NCI-H524 (cell line): Measurements from ENCODE around the gene POLR2L.

Experiments used
- DNase-seq, 2 experiments: peaks; one replicate each; lab custom pipeline; 2025; lab: John Stamatoyannopoulos, UW

Gene POLR2L

DNA sequence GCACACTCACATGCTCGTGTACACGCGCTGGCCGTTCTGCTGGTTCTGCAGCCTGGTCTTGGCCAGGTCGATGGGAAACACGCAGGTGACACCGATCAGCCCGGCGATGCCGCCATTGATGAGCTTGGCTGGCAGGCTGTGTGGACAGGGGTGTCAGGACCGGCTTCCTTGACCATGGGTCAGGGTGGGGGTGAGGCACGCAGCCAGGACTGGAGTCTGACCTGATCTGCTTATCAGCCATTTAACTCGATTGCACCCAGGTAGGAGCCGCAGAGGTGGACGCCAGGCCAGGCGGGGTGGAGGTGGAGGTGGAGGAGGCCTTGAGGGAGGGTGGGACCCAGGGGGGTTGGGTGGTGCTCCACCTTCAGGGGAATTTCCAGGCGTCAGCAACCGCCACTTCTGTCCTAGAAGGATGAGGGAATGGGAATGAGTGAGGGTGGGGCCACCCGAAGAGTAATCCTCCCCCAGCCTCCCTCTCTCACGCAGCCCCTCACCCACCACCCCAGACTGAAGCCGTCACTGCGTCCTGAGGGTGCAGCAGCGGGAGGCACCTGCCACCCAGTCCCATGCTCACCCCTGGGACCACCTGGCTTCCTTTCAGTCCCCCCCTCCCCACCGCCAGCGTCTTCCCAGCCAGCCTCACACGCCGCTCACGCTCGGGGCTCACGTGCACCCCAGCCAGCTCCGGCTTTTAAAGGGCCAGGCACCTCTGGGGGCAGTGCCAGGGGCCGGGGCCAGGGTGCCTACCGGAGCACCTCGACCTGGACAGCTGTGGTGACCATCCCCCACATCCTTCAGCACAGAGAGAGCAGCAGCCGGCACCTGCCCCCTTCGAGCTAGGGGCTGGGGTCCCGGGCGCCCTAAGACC, 47.3 kb downstream of the POLR2L start:
- DNase-seq, result peak in 1 of 2 experiments; percentile 70

DNA sequence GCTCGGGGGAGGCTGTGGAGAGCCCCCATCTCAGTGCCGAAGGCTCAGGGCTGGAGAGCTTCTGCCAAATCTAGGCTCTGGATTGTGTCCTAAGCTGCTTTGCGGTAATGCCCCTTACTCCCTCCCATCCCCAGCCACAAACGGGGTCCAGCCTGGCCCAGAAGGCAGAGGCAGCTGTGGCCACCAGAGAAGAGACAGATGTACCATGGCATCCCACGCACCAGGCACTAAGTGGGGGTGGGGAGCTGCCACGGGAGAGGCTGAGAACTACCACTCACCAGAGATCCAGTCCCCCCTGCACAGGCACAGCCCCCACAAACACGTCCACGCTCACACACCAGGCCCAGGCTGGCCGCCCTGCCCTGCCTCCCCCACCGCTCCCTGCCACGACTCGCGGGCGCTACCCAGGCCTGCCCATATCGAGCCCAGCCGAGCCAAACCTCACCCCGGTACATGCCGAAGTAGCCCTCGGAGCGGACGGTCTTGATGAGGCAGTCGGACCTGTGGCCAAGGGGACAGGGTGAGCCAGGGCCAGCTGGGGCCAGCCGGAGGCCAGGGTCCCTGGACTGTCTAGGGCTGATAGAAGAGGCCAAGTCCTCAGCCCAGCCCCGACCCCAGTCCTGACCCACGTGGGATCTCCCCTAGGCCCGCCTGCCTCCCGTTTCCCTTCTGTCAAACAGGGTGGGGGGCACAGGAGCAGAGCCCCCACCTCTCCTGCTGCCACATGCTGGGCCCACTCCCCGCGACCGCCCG, 48.1 kb downstream of the POLR2L start:
- peak in 1 of 2 experiments; percentile 88 for DNase-seq

DNA sequence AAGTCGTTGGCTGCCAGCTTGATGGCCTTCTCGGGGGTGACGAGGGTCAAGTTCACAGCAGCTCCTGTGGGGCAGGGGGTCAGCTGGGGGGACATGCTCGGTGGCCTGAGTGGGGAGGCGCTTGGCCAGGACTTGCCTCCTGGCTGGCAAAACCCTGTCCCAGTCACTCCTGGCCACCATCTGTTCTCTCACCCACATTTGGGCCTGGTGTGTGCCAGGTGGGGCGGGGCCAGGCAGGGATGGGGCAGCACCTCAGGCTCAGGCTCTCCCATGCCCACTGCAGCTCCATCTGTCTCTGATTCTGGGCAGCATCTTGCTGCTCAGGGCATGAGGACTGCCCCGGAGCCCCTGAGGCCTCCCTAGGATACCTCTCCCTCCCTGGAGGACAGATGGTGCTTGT, 48.8 kb downstream of the POLR2L start:
- DNase-seq, result peak; percentile 68 to 90

DNA sequence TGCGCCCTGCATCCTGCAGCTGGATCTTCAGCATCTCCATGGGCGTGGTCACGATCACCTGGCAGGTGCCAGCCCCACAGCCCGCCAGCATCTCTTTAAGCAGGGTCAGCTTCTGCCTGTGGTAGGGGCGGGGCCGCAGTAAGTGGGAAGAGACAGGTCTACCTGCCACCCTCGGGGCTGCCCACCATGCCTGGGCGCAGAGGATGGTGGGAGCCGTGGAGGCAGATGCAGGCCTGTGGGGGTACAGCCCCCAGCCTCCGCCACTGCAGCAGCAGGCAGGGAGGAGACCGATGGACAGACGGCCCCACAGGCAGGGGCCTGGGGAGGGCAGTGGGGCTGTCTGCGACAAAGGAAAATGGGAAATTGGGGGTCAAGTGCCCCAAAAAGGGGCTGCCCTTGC, 49.5 kb downstream of the POLR2L start:
- no peak for DNase-seq

DNA sequence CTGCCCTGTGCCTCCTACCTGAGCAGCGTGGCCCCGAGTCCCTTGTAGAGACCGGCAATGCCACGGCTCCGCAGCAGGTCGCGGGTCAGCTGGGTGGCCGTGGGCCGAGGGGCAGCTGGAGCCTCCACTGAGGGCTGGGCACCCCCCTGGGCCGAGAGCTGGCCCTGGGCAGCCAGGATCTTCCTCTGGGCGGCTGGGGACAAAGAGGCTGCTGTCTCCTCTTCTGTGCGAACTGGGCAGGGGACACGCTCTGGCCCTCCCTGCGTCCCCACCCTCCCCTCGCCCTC, 49.9 kb downstream of the POLR2L start:
- no peak for DNase-seq

DNA sequence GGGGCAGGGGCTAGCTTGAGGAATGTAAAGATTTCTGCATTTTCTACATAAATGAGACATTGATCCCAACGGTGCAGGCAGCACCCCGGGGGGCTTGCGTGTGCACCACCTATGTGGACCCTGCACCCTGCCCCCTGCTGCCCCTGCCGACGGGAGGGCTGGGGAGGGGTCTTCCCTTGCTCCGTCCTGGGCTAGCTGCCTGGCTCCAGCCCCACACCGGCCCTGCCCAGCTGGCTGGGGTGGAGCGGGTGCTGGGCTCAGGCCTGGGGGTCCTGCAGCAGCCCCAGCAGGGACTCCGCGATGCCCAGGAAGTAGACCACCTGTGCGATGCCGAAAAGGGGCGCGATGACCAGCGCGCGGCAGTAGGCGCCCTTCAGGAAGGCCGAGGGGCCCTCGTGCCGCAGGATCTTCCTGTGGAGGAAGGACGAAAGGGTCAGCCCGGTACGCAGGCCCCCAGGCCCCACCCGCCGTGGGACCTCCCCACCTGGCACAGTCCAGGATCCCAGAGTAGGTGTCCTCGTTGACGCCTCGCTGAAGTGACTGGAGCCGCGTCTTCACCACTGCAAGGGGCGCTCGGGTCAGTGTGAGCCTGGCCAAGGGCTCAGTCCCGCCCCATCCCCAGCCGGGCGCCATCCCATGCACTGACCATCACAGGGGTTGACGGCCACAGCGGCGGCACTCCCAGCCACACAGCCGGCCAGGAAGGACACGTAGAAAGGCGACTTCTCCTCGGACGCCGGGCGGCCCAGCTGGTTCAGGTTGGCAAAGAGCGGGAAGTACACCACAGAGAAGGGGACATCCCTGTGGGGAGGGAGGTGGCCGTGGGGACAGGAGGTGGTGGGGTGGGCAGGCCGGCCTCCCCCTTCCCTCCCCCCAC, 50.4 kb downstream of the POLR2L start:
- no peak for DNase-seq

DNA sequence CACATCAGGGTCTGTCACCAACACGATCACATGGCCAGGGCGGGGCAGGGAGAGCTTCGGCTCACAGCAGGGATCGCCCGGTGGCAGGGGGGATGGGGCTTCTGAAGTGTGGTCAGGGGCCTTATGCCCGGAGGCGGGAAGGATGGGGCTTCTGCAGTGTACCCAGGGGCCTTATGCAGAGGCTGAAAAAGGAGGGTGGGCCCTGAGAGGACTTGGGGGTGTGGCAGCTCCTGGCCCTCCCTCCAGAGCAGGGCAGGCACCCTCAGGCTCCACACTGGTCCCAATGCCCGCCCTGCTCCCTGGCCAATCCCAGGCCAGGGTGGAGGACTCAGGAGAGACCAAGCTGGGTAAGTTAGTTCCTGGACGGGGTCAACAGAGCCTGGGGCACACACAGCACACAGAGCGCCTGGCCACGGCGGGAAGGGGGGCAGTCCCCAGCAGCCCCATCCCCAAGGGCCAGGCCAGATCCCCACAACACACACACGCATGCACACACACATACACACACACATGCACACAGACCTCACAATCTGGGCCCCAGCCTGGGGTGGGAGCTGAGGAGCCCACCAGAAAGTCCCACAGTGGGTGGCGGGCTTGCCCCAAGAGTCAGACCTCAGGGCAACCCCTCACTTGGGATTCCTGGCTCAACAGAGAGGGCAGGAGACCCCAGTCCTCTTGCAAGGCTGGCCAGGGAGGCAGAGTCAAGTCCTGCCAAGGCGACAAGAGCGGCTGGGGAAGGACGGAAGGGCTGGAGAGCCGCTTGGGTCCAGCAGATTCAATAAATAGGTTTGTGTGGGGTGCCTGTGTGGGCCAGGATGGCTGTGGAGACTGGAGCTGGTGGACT, 51.4 kb downstream of the POLR2L start:
- DNase-seq, result no peak

DNA sequence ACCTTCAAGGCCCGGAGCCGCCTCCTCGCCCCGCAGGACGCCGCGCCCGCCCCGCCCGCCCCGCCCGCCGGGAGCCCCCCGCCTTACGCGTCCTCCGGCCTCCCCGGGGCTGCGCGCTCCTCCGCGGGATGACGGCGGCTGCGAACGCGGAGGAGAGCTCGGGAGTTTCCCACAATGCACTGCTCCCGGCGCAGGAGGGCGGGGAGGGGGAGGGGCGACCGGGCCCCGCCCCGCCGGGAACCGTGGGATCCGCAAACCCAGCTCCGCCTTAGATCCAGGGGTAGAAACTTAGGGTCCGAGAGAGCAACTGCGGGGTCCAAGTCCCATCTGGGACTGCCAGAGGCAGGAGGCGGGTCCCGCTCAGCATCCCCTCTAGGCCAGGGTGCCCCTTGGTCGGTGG, 52.4 kb downstream of the POLR2L start, which contains the start of gene CEND1:
Gene CEND1, minus strand, starts transcription at position 148 of the 400 bp plus-strand sequence. CDS start 1,514 bp downstream, outside the sequence.
- peak in 1 of 2 experiments; percentile 53 for DNase-seq
